IgD-negative memory B cell (primary cell): ENCODE results near the gene ACAP1. TPM values are rescaled to one million over a fixed set of nuclear protein-coding genes. Genes with fewer than 3 reads are reported as not detected.
"Not testable (repeated sequence)": the region's sequence is repeated elsewhere in the genome, so short reads cannot be mapped to it uniquely, and the experiment has no call there.

Source experiments
- H3K27ac Mint-ChIP-seq, 3 donors: one replicate each; pipeline ENCODE4 v1.8.0; 2020 to 2022; ENCODE audit warnings: mild to moderate bottlenecking in 3 of 3, mixed read lengths in 3 of 3, moderate library complexity in 1 of 3
- H3K27me3 Mint-ChIP-seq: one replicate; pipeline ENCODE4 v1.8.0; 2021; ENCODE audit warnings: mixed read lengths
- H3K36me3 Mint-ChIP-seq: one replicate; pipeline ENCODE4 v1.8.0; 2020; ENCODE audit warnings: mild to moderate bottlenecking, mixed read lengths
- H3K4me1 Mint-ChIP-seq, 3 donors: one replicate each; pipeline ENCODE4 v1.8.0; 2020 to 2022; ENCODE audit warnings: mixed read lengths in 3 of 3, mild to moderate bottlenecking in 1 of 3
- H3K4me3 Mint-ChIP-seq, 4 donors: one replicate each; pipeline ENCODE4 v1.8.0; 2020 to 2022; ENCODE audit warnings: mild to moderate bottlenecking in 4 of 4, mixed read lengths in 4 of 4, moderate library complexity in 3 of 4
- H3K9me3 Mint-ChIP-seq, 3 donors: one replicate each; pipeline ENCODE4 v1.8.0; 2020 to 2021; ENCODE audit warnings: mixed read lengths in 3 of 3, mild to moderate bottlenecking in 1 of 3
- polyA plus RNA-seq: library from polyadenylated mRNA; unstranded; fragments of 300-500 nt; fragmentation: Illumina TruSeq; gene quantifications from one replicate; pipeline ENCODE4 v1.2.3, GENCODE V29; 2021

Gene ACAP1
- polyA plus RNA-seq, 1 donor from 2014 or later: 251 TPM

GRCh38 chr17:7368599-7368994, 32.3 kb downstream of the ACAP1 start:
- H3K9me3 Mint-ChIP-seq, H3K27ac Mint-ChIP-seq, H3K4me1 Mint-ChIP-seq, H3K36me3 Mint-ChIP-seq, H3K4me3 Mint-ChIP-seq, H3K27me3 Mint-ChIP-seq: not testable (repeated sequence)

- Mint-ChIP-seq H3K36me3 (no peaks in the 10 kb centered on the region), H3K27me3 (peaks cover 3% of the 10 kb centered on the region), H3K4me3 (no peak overlapping the region), H3K4me1 (peaks cover 0 to 1% (median 0%) of the 10 kb centered on the region in 3 donors), H3K27ac (peak overlapping the region in 1 of 3 donors; percentile 45), H3K9me3 (peaks cover 0 to 1% (median 0%) of the 10 kb centered on the region in 3 donors)
Observed at GRCh38 chr17:7369825-7370224, 33.5 kb downstream of the ACAP1 start.

GRCh38 chr17:7370853-7371252, 34.5 kb downstream of the ACAP1 start:
- peaks cover 0 to 1% (median 0%) of the 10 kb centered on the region in 3 donors for H3K9me3 Mint-ChIP-seq
- no peak overlapping the region for H3K27ac Mint-ChIP-seq
- no peak overlapping the region for H3K4me3 Mint-ChIP-seq
- peaks cover 3% of the 10 kb centered on the region for H3K27me3 Mint-ChIP-seq
- peaks cover 0 to 1% (median 0%) of the 10 kb centered on the region in 3 donors for H3K4me1 Mint-ChIP-seq
- H3K36me3 Mint-ChIP-seq: no peaks in the 10 kb centered on the region

- Mint-ChIP-seq H3K27me3 (peaks cover 6% of the 10 kb centered on the region), H3K36me3 (no peaks in the 10 kb centered on the region), H3K4me1 (no peaks in the 10 kb centered on the region), H3K4me3 (no peak overlapping the region), H3K27ac (peak overlapping the region in 1 of 3 donors; percentile 10), H3K9me3 (peaks cover 0 to 5% (median 4%) of the 10 kb centered on the region in 3 donors)
Observed at GRCh38 chr17:7374353-7374752, 38.0 kb downstream of the ACAP1 start.

- Mint-ChIP-seq H3K27me3 (peaks cover 33% of the 10 kb centered on the region), H3K4me3 (peak overlapping the region in 1 of 4 donors; percentile 46), H3K36me3 (peaks cover 1% of the 10 kb centered on the region), H3K27ac (peak overlapping the region in 1 of 3 donors; percentile 66), H3K4me1 (peaks cover 0 to 2% (median 0%) of the 10 kb centered on the region in 3 donors), H3K9me3 (peaks cover 0 to 5% (median 3%) of the 10 kb centered on the region in 3 donors)
Observed at GRCh38 chr17:7379134-7379533, 42.8 kb downstream of the ACAP1 start.

GRCh38 chr17:7380321-7380720, 44.0 kb downstream of the ACAP1 start:
- peaks cover 1% of the 10 kb centered on the region for H3K36me3 Mint-ChIP-seq
- peaks cover 5 to 7% (median 5%) of the 10 kb centered on the region in 3 donors for H3K4me1 Mint-ChIP-seq
- peaks cover 33% of the 10 kb centered on the region for H3K27me3 Mint-ChIP-seq
- no peak overlapping the region for H3K27ac Mint-ChIP-seq
- peaks cover 0 to 5% (median 3%) of the 10 kb centered on the region in 3 donors for H3K9me3 Mint-ChIP-seq
- peak overlapping the region in 2 of 4 donors; percentile 46 to 74 for H3K4me3 Mint-ChIP-seq

- H3K4me1 Mint-ChIP-seq: peaks cover 5 to 9% (median 8%) of the 10 kb centered on the region in 3 donors
- peaks cover 1% of the 10 kb centered on the region for H3K36me3 Mint-ChIP-seq
- peaks cover 33% of the 10 kb centered on the region for H3K27me3 Mint-ChIP-seq
- H3K4me3 Mint-ChIP-seq: peak within 1 kb of the TSS in 2 of 4 donors; percentile 46 to 74
- peak within 1 kb of the TSS in 1 of 3 donors; percentile 23 for H3K27ac Mint-ChIP-seq
- peaks cover 0 to 5% (median 3%) of the 10 kb centered on the region in 3 donors for H3K9me3 Mint-ChIP-seq
Observed at GRCh38 chr17:7380855-7381683, 44.7 kb downstream of the ACAP1 start, which contains the start of gene TNK1. Gene TNK1, plus strand, starts transcription at chr17:7381089. Its CDS starts 1,838 bp downstream, at chr17:7382927.

- peaks cover 0 to 5% (median 3%) of the 10 kb centered on the region in 3 donors for H3K9me3 Mint-ChIP-seq
- H3K4me3 Mint-ChIP-seq: peak overlapping the region in 3 of 4 donors; percentile 36 to 94 (median 86)
- peaks cover 32% of the 10 kb centered on the region for H3K27me3 Mint-ChIP-seq
- H3K4me1 Mint-ChIP-seq: peaks cover 5 to 9% (median 8%) of the 10 kb centered on the region in 3 donors
- peaks cover 1% of the 10 kb centered on the region for H3K36me3 Mint-ChIP-seq
- peak overlapping the region in 2 of 3 donors; percentile 8 to 16 for H3K27ac Mint-ChIP-seq
Observed at GRCh38 chr17:7382901-7383300, 46.6 kb downstream of the ACAP1 start.

GRCh38 chr17:7383371-7383741, 47.0 kb downstream of the ACAP1 start:
- Mint-ChIP-seq H3K27me3 (peaks cover 32% of the 10 kb centered on the region), H3K9me3 (peaks cover 0 to 5% (median 3%) of the 10 kb centered on the region in 3 donors), H3K27ac (peak overlapping the region in 1 of 3 donors; percentile 16), H3K4me1 (peaks cover 5 to 9% (median 8%) of the 10 kb centered on the region in 3 donors), H3K4me3 (peak overlapping the region in 3 of 4 donors; percentile 86 to 94 (median 90)), H3K36me3 (peaks cover 1% of the 10 kb centered on the region)

- Mint-ChIP-seq H3K9me3 (peaks cover 0 to 5% (median 3%) of the 10 kb centered on the region in 3 donors), H3K27me3 (peaks cover 32% of the 10 kb centered on the region), H3K4me3 (peak overlapping the region; percentile 86 to 94 (median 90)), H3K27ac (peak overlapping the region; percentile 78 to 94 (median 91)), H3K36me3 (peaks cover 1% of the 10 kb centered on the region), H3K4me1 (peaks cover 5 to 9% (median 8%) of the 10 kb centered on the region in 3 donors)
Observed at GRCh38 chr17:7383742-7384488, 47.6 kb downstream of the ACAP1 start.

- Mint-ChIP-seq H3K4me3 (peak overlapping the region; percentile 86 to 94 (median 90)), H3K9me3 (no peaks in the 10 kb centered on the region), H3K36me3 (no peaks in the 10 kb centered on the region), H3K27me3 (peaks cover 26% of the 10 kb centered on the region), H3K27ac (peak overlapping the region; percentile 78 to 94 (median 91)), H3K4me1 (peaks cover 5 to 9% (median 8%) of the 10 kb centered on the region in 3 donors)
Observed at GRCh38 chr17:7384489-7385081, 48.3 kb downstream of the ACAP1 start.

- Mint-ChIP-seq H3K27me3 (no peaks in the 10 kb centered on the region), H3K4me1 (peaks cover 8 to 11% (median 9%) of the 10 kb centered on the region in 3 donors), H3K36me3 (no peaks in the 10 kb centered on the region), H3K9me3 (no peaks in the 10 kb centered on the region), H3K4me3 (peak overlapping the region in 1 of 4 donors; percentile 37), H3K27ac (no peak overlapping the region)
Observed at GRCh38 chr17:7388856-7389255, 52.5 kb downstream of the ACAP1 start.

- H3K36me3 Mint-ChIP-seq: no peaks in the 10 kb centered on the region
- no peaks in the 10 kb centered on the region for H3K9me3 Mint-ChIP-seq
- peak overlapping the region in 1 of 4 donors; percentile 72 for H3K4me3 Mint-ChIP-seq
- H3K4me1 Mint-ChIP-seq: peaks cover 9 to 10% (median 9%) of the 10 kb centered on the region in 3 donors
- H3K27ac Mint-ChIP-seq: peak overlapping the region in 1 of 3 donors; percentile 29
- H3K27me3 Mint-ChIP-seq: no peaks in the 10 kb centered on the region
Observed at GRCh38 chr17:7389924-7390910, 53.9 kb downstream of the ACAP1 start.
